HepG2 (cell line): ENCODE results near the gene HOXA13. TPM values are rescaled to one million over a fixed set of nuclear protein-coding genes. Genes with fewer than 3 reads are reported as not detected.

Experiments
- AFF4 ChIP-seq: sonication (generic); formaldehyde crosslinking; IDR thresholded peaks from 2 replicates; pipeline ENCODE4 v1.4.0; 2020; ENCODE audit warnings: missing genetic modification reagents
- LCORL ChIP-seq, 2 experiments: fragments of 450-650 bp in 1 of 2; sonication (generic) in 1 of 2; formaldehyde crosslinking in 1 of 2; IDR thresholded peaks; 2 replicates each; pipeline versions ENCODE4 v1.5.0 to v1.6.1; 2017 to 2020; ENCODE audit warnings: antibody characterized with exemption in 1 of 2, missing genetic modification reagents in 1 of 2
- PITX1 ChIP-seq: sonication (generic); formaldehyde crosslinking; IDR thresholded peaks from 2 replicates; pipeline ENCODE4 v1.5.1; 2020; ENCODE audit warnings: mild to moderate bottlenecking, missing genetic modification reagents
- POGK ChIP-seq: sonication (generic); formaldehyde crosslinking; conservative IDR thresholded peaks from 2 replicates; pipeline ENCODE4 v1.8.0; 2022; ENCODE audit warnings: mild to moderate bottlenecking, moderate library complexity, missing genetic modification reagents
- SMAD9 ChIP-seq: sonication (generic); formaldehyde crosslinking; IDR thresholded peaks from 2 replicates; pipeline ENCODE4 v1.5.1; 2020; ENCODE audit warnings: mild to moderate bottlenecking, missing genetic modification reagents
- THAP11 ChIP-seq: IDR thresholded peaks from 2 replicates; pipeline ENCODE4 v1.6.1; 2016; ENCODE audit warnings: missing biosample characterization, missing genetic modification reagents
- U2AF1 ChIP-seq: fragments of 200-400 bp; formaldehyde crosslinking; optimal IDR thresholded peaks from 2 replicates; pipeline ENCODE3; 2017; ENCODE audit warnings: mild to moderate bottlenecking, low read depth, low read length
- ZNF225 ChIP-seq: sonication (generic); formaldehyde crosslinking; IDR thresholded peaks from 2 replicates; pipeline ENCODE4 v1.4.0; 2020; ENCODE audit warnings: mild to moderate bottlenecking, missing genetic modification reagents
- ZNF414 ChIP-seq: sonication (generic); formaldehyde crosslinking; IDR thresholded peaks from 2 replicates; pipeline ENCODE4 v1.5.0; 2020; ENCODE audit warnings: missing genetic modification reagents
- ZNF441 ChIP-seq: sonication (generic); formaldehyde crosslinking; IDR thresholded peaks from 2 replicates; pipeline ENCODE4 v1.7.0; 2021; ENCODE audit warnings: missing genetic modification reagents, borderline replicate concordance
- ZNF83 ChIP-seq: sonication (generic); formaldehyde crosslinking; IDR thresholded peaks from 2 replicates; pipeline ENCODE4 v1.4.0; 2020; ENCODE audit warnings: missing genetic modification reagents, mild to moderate bottlenecking, borderline replicate concordance
- polyA plus RNA-seq, 8 experiments: library from polyadenylated mRNA; depleted of rRNA in 3 of 8; stranded (reverse) in 7 of 8; unstranded in 1 of 8; fragments of >200 nt; fragmentation: Illumina TruSeq in 4 of 8; extraction: Trizol in 4 of 8; gene quantifications; 2 replicates each; pipeline versions ENCODE4 v1.2.1 to v1.2.3, GENCODE V29; 2011 to 2016; ENCODE audit warnings: low read depth in 4 of 8, missing spikeins in 1 of 8, mixed read lengths in 1 of 8; ENCODE audit not compliant: insufficient read depth in 1 of 8
- total RNA-seq, 5 experiments: library from RNA; depleted of rRNA; stranded (reverse); fragments of >200 nt; fragmentation: Illumina TruSeq; extraction: Trizol; gene quantifications; 2 replicates each; pipeline ENCODE4 v1.2.3, GENCODE V29; 2016; ENCODE audit warnings: low read depth in 1 of 5
- TF ChIP-seq, protein P1 (sequence below): sonication (generic); formaldehyde crosslinking; conservative IDR thresholded peaks from 2 replicates; pipeline ENCODE4 v1.8.1; 2023; ENCODE audit warnings: missing genetic modification reagents
- TF ChIP-seq, protein P2 (sequence below): sonication (generic); formaldehyde crosslinking; IDR thresholded peaks from 2 replicates; pipeline ENCODE4 v1.9.0; 2021; ENCODE audit warnings: mild to moderate bottlenecking, missing genetic modification reagents

Gene HOXA13
- total and polyA plus RNA-seq, 2 of the 13 experiments (the other 11 are each of a cell fraction or from before 2014, with no cell fraction given): 0.01 to 0.04 TPM

GRCh38 chr7:27150568-27151340 lies 49.1 kb downstream of the HOXA13 start (continued):
- TF ChIP-seq PITX1 (no peak), LCORL (IDR thresholded peaks at IDR 0.05) (no peak), LCORL (CRISPR knock-in tag; IDR thresholded peaks at IDR 0.05) (peak; percentile 45; the same call in 1 of the 2 replicates), POGK (CRISPR knock-in tag) (peak; percentile 69; the same call in 1 of the 2 replicates), AFF4 (CRISPR knock-in tag) (no peak), U2AF1 (no peak), SMAD9 (CRISPR knock-in tag) (no peak), ZNF441 (no peak), ZNF225 (CRISPR knock-in tag) (0 out of 2 replicates have a peak, but pooled peaks have one; percentile 22), ZNF414 (CRISPR knock-in tag) (no peak), THAP11 (CRISPR knock-in tag) (peak; percentile 25; the same call in 1 of the 2 replicates), ZNF83 (0 out of 2 replicates have a peak, but pooled peaks have one; percentile 20)
- TF ChIP-seq, protein P1, sequence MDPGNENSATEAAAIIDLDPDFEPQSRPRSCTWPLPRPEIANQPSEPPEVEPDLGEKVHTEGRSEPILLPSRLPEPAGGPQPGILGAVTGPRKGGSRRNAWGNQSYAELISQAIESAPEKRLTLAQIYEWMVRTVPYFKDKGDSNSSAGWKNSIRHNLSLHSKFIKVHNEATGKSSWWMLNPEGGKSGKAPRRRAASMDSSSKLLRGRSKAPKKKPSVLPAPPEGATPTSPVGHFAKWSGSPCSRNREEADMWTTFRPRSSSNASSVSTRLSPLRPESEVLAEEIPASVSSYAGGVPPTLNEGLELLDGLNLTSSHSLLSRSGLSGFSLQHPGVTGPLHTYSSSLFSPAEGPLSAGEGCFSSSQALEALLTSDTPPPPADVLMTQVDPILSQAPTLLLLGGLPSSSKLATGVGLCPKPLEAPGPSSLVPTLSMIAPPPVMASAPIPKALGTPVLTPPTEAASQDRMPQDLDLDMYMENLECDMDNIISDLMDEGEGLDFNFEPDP (CRISPR knock-in tag): no peak
- TF ChIP-seq, protein P2, sequence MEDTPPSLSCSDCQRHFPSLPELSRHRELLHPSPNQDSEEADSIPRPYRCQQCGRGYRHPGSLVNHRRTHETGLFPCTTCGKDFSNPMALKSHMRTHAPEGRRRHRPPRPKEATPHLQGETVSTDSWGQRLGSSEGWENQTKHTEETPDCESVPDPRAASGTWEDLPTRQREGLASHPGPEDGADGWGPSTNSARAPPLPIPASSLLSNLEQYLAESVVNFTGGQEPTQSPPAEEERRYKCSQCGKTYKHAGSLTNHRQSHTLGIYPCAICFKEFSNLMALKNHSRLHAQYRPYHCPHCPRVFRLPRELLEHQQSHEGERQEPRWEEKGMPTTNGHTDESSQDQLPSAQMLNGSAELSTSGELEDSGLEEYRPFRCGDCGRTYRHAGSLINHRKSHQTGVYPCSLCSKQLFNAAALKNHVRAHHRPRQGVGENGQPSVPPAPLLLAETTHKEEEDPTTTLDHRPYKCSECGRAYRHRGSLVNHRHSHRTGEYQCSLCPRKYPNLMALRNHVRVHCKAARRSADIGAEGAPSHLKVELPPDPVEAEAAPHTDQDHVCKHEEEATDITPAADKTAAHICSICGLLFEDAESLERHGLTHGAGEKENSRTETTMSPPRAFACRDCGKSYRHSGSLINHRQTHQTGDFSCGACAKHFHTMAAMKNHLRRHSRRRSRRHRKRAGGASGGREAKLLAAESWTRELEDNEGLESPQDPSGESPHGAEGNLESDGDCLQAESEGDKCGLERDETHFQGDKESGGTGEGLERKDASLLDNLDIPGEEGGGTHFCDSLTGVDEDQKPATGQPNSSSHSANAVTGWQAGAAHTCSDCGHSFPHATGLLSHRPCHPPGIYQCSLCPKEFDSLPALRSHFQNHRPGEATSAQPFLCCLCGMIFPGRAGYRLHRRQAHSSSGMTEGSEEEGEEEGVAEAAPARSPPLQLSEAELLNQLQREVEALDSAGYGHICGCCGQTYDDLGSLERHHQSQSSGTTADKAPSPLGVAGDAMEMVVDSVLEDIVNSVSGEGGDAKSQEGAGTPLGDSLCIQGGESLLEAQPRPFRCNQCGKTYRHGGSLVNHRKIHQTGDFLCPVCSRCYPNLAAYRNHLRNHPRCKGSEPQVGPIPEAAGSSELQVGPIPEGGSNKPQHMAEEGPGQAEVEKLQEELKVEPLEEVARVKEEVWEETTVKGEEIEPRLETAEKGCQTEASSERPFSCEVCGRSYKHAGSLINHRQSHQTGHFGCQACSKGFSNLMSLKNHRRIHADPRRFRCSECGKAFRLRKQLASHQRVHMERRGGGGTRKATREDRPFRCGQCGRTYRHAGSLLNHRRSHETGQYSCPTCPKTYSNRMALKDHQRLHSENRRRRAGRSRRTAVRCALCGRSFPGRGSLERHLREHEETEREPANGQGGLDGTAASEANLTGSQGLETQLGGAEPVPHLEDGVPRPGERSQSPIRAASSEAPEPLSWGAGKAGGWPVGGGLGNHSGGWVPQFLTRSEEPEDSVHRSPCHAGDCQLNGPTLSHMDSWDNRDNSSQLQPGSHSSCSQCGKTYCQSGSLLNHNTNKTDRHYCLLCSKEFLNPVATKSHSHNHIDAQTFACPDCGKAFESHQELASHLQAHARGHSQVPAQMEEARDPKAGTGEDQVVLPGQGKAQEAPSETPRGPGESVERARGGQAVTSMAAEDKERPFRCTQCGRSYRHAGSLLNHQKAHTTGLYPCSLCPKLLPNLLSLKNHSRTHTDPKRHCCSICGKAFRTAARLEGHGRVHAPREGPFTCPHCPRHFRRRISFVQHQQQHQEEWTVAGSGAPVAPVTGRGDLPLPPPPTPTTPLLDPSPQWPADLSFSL (CRISPR knock-in tag): 0 out of 2 replicates have a peak, but pooled peaks have one; percentile 32
